ENCODE data around the gene PPFIA1.

The PPFIA1 gene

DNA sequence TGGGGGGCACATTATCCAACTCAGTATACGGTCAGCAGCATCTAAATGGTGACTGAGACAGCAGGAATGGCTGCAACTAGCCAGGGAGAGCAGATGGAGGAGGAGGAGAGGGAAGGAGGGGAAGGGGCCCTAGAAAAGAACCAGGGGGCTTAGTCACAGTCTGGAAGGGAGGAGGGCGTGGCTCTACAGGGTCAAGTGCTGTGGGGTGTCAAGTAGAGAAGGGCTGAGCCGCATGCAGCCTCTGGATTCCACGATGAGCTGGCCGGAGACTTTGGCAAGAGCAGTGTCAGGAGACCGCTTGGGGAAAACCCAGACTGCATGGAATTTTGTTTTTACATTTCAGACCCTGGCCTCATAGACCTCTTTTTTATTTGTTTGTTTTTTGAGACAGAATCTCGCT is 25.8 kb upstream of the PPFIA1 start:
- no peaks in the 10 kb centered on the region for H3K9me3 ChIP-seq (ENCODE audit: insufficient read depth, low read length)
- no peak overlapping the region for H3K27ac ChIP-seq (ENCODE audit: low read depth, low read length)
- no peaks in the 10 kb centered on the region for H3K36me3 ChIP-seq (ENCODE audit: low read length)
- no peak overlapping the region for H3K9ac ChIP-seq (ENCODE audit: low read length)
- no peak for TF ChIP-seq EZH2phosphoT487 (conservative IDR thresholded peaks at IDR 0.05; ENCODE audit: low read length)
- H3K27me3 ChIP-seq (ENCODE audit: low read length): no peaks in the 10 kb centered on the region
- no peak overlapping the region for H3K4me2 ChIP-seq (ENCODE audit: low read depth, low read length, poor library complexity, severe bottlenecking)
- H3K9me2 ChIP-seq (replicated peaks; ENCODE audit: insufficient read depth, low read length): no peaks in the 10 kb centered on the region
- no peaks in the 10 kb centered on the region for H4K20me1 ChIP-seq (ENCODE audit: low read depth, low read length)
- no peak overlapping the region for H3K4me3 ChIP-seq (ENCODE audit: insufficient read depth, low read length, poor library complexity, severe bottlenecking)
- no peaks in the 10 kb centered on the region for H3K79me2 ChIP-seq (ENCODE audit: insufficient read depth, low read length)
- H2AFZ ChIP-seq (ENCODE audit: low read depth, low read length, severe bottlenecking): no peak overlapping the region
- H3F3A ChIP-seq (ENCODE audit: insufficient read depth): no peaks in the 10 kb centered on the region

DNA sequence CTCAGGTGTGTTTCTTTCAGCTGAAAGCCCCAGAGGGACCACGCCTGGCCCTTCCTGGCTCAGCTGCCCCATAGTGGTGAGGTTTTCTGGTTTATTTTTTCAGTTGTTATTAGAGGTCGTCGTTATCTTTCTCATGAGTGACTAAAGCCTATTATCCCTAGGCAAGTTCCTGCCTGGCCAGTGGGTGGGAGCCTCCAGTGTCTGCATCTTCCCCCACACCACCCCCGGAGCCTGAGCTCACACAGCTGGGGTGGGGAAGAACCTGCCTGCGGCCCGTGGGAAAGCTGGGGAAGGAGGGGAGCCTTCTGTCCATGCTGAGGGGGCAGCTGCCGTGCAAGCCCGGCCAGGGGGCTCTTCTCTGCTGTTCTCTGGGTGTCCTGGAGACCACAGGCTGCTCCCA is 24.3 kb upstream of the PPFIA1 start:
- no peaks in the 10 kb centered on the region for H3K36me3 ChIP-seq (ENCODE audit: low read length)
- H3F3A ChIP-seq (ENCODE audit: insufficient read depth): no peaks in the 10 kb centered on the region
- no peak overlapping the region for H3K9ac ChIP-seq (ENCODE audit: low read length)
- H2AFZ ChIP-seq (ENCODE audit: low read depth, low read length, severe bottlenecking): no peak overlapping the region
- no peaks in the 10 kb centered on the region for H3K9me3 ChIP-seq (ENCODE audit: insufficient read depth, low read length)
- no peaks in the 10 kb centered on the region for H3K79me2 ChIP-seq (ENCODE audit: insufficient read depth, low read length)
- H3K27me3 ChIP-seq (ENCODE audit: low read length): no peaks in the 10 kb centered on the region
- no peaks in the 10 kb centered on the region for H4K20me1 ChIP-seq (ENCODE audit: low read depth, low read length)
- no peaks in the 10 kb centered on the region for H3K9me2 ChIP-seq (replicated peaks; ENCODE audit: insufficient read depth, low read length)
- no peak overlapping the region for H3K27ac ChIP-seq (ENCODE audit: low read depth, low read length)
- H3K4me2 ChIP-seq (ENCODE audit: low read depth, low read length, poor library complexity, severe bottlenecking): no peak overlapping the region
- TF ChIP-seq, protein P1, sequence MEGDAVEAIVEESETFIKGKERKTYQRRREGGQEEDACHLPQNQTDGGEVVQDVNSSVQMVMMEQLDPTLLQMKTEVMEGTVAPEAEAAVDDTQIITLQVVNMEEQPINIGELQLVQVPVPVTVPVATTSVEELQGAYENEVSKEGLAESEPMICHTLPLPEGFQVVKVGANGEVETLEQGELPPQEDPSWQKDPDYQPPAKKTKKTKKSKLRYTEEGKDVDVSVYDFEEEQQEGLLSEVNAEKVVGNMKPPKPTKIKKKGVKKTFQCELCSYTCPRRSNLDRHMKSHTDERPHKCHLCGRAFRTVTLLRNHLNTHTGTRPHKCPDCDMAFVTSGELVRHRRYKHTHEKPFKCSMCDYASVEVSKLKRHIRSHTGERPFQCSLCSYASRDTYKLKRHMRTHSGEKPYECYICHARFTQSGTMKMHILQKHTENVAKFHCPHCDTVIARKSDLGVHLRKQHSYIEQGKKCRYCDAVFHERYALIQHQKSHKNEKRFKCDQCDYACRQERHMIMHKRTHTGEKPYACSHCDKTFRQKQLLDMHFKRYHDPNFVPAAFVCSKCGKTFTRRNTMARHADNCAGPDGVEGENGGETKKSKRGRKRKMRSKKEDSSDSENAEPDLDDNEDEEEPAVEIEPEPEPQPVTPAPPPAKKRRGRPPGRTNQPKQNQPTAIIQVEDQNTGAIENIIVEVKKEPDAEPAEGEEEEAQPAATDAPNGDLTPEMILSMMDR (IDR thresholded peaks at IDR 0.05; ENCODE audit: insufficient read depth, low read length, poor library complexity, severe bottlenecking): no peak
- TF ChIP-seq EZH2phosphoT487 (conservative IDR thresholded peaks at IDR 0.05; ENCODE audit: low read length): no peak
- no peak overlapping the region for H3K4me3 ChIP-seq (ENCODE audit: insufficient read depth, low read length, poor library complexity, severe bottlenecking)

DNA sequence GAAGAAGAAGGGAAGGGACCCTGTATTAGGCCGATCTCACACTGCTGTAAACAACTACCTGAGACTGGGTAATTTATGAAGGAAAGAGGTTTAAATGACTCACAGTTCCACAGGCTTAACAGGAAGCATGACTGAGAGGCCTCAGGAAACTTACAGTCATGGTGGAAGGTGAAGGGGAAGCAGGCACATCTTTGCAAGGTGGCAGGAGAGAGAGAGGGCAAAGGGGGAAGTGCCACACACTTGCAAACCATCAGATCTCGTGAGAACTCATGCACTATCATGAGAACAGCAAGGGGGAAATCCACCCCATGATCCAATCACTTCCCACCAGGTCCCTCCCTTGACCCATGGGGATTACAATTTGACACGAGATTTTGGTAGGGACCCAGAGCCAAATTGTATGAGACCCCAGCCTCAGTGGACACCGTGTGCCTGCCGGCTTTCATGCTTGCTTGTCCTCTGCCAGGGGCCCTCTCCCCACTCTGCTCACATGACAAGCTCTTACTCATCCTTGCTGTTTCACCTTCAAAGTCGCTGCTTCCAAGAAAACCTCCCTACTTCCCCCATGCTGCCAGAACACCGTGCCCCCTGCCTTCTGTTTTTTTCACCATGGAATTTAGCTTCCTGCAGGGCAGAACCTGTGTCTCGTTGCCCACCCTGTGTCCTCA is 23.3 kb upstream of the PPFIA1 start:
- H2AFZ ChIP-seq (ENCODE audit: low read depth, low read length, severe bottlenecking): no peak overlapping the region
- H3K9me2 ChIP-seq (replicated peaks; ENCODE audit: insufficient read depth, low read length): no peaks in the 10 kb centered on the region
- H3K4me2 ChIP-seq (ENCODE audit: low read depth, low read length, poor library complexity, severe bottlenecking): no peak overlapping the region
- no peak overlapping the region for H3K27ac ChIP-seq (ENCODE audit: low read depth, low read length)
- H3F3A ChIP-seq (ENCODE audit: insufficient read depth): no peaks in the 10 kb centered on the region
- no peaks in the 10 kb centered on the region for H3K27me3 ChIP-seq (ENCODE audit: low read length)
- H3K4me3 ChIP-seq (ENCODE audit: insufficient read depth, low read length, poor library complexity, severe bottlenecking): no peak overlapping the region
- H4K20me1 ChIP-seq (ENCODE audit: low read depth, low read length): no peaks in the 10 kb centered on the region
- no peaks in the 10 kb centered on the region for H3K79me2 ChIP-seq (ENCODE audit: insufficient read depth, low read length)
- H3K9ac ChIP-seq (ENCODE audit: low read length): no peak overlapping the region
- TF ChIP-seq, protein P1 (IDR thresholded peaks at IDR 0.05; ENCODE audit: insufficient read depth, low read length, poor library complexity, severe bottlenecking): no peak
- TF ChIP-seq EZH2phosphoT487 (conservative IDR thresholded peaks at IDR 0.05; ENCODE audit: low read length): no peak
- no peaks in the 10 kb centered on the region for H3K36me3 ChIP-seq (ENCODE audit: low read length)
- no peaks in the 10 kb centered on the region for H3K9me3 ChIP-seq (ENCODE audit: insufficient read depth, low read length)

DNA sequence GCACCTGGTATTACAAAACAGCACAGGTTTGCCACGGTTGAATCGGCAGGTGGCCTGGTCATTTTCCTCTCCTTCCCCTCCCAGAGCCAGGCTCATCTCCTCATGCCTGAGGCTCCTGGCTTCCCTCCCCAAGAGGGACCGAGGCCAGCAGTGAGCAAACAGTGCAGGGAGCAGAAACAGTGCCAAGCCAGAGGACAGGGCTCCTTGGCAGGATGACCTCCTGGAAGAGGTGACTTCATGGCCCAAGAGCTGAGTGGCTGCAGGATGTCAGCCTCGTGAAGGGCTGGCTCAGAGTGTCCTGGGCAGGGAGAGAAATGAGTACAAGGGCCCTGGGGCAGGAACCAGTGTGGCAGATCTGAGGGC is 22.8 kb upstream of the PPFIA1 start:
- H3F3A ChIP-seq (ENCODE audit: insufficient read depth): no peaks in the 10 kb centered on the region
- H3K79me2 ChIP-seq (ENCODE audit: insufficient read depth, low read length): no peaks in the 10 kb centered on the region
- H3K27ac ChIP-seq (ENCODE audit: low read depth, low read length): no peak overlapping the region
- no peak for TF ChIP-seq EZH2phosphoT487 (conservative IDR thresholded peaks at IDR 0.05; ENCODE audit: low read length)
- TF ChIP-seq, protein P1 (IDR thresholded peaks at IDR 0.05; ENCODE audit: insufficient read depth, low read length, poor library complexity, severe bottlenecking): no peak
- no peaks in the 10 kb centered on the region for H3K36me3 ChIP-seq (ENCODE audit: low read length)
- H3K4me3 ChIP-seq (ENCODE audit: insufficient read depth, low read length, poor library complexity, severe bottlenecking): no peak overlapping the region
- H4K20me1 ChIP-seq (ENCODE audit: low read depth, low read length): no peaks in the 10 kb centered on the region
- H3K9ac ChIP-seq (ENCODE audit: low read length): no peak overlapping the region
- no peaks in the 10 kb centered on the region for H3K9me3 ChIP-seq (ENCODE audit: insufficient read depth, low read length)
- H2AFZ ChIP-seq (ENCODE audit: low read depth, low read length, severe bottlenecking): no peak overlapping the region
- no peaks in the 10 kb centered on the region for H3K9me2 ChIP-seq (replicated peaks; ENCODE audit: insufficient read depth, low read length)
- H3K4me2 ChIP-seq (ENCODE audit: low read depth, low read length, poor library complexity, severe bottlenecking): no peak overlapping the region
- H3K27me3 ChIP-seq (ENCODE audit: low read length): no peaks in the 10 kb centered on the region
